PC-9 (cell line): Measurements from ENCODE around the gene ZFPM1.

Experiments
- EZH2 ChIP-seq: fragments of 200-600 bp; sonication (generic); IDR thresholded peaks from 2 replicates; pipeline ENCODE4 v1.8.0; 2017; ENCODE audit warnings: antibody characterized with exemption, low read depth
- TF ChIP-seq, protein P1 (sequence below): fragments of 200-600 bp; sonication (generic); conservative IDR thresholded peaks from 2 replicates; pipeline ENCODE4 v1.6.1; 2017; ENCODE audit warnings: mixed run types, antibody characterized with exemption, mild to moderate bottlenecking, moderate library complexity

DNA sequence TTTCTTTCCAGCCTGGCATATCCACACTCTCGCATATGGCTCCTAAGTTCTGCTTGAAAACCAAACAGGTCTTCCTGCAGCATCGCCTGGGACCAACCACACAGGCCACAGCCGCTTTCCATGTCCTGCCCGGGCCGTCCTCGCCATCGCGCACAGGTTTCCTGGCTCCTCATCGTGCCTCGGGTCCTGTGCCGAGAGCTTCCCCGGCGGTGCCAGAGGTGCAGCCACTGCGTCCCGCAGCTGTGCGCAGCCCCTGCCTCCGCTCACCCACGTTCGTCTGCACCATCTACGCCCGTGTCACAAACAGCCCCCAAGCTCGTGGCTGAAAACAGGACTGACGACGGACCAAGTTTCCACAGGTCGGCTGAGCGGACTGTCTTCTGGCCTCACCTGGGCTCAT is 6.3 kb upstream of the ZFPM1 start:
- TF ChIP-seq, protein P1, sequence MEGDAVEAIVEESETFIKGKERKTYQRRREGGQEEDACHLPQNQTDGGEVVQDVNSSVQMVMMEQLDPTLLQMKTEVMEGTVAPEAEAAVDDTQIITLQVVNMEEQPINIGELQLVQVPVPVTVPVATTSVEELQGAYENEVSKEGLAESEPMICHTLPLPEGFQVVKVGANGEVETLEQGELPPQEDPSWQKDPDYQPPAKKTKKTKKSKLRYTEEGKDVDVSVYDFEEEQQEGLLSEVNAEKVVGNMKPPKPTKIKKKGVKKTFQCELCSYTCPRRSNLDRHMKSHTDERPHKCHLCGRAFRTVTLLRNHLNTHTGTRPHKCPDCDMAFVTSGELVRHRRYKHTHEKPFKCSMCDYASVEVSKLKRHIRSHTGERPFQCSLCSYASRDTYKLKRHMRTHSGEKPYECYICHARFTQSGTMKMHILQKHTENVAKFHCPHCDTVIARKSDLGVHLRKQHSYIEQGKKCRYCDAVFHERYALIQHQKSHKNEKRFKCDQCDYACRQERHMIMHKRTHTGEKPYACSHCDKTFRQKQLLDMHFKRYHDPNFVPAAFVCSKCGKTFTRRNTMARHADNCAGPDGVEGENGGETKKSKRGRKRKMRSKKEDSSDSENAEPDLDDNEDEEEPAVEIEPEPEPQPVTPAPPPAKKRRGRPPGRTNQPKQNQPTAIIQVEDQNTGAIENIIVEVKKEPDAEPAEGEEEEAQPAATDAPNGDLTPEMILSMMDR, result no peak
- no peak for TF ChIP-seq EZH2
